Stimulated activated CD8-positive, alpha-beta memory T cell treated with anti-CD3 and anti-CD28 coated beads, Interleukin-7, amount 100 ng/mL, for 24 hours (primary cell): Measurements from ENCODE around the gene ACSF3.

ENCODE experiments used
- DNase-seq: peaks from one replicate; pipeline ENCODE4 v3.0.0-alpha.2; 2020; ENCODE audit warnings: low read depth

The ACSF3 gene

DNA sequence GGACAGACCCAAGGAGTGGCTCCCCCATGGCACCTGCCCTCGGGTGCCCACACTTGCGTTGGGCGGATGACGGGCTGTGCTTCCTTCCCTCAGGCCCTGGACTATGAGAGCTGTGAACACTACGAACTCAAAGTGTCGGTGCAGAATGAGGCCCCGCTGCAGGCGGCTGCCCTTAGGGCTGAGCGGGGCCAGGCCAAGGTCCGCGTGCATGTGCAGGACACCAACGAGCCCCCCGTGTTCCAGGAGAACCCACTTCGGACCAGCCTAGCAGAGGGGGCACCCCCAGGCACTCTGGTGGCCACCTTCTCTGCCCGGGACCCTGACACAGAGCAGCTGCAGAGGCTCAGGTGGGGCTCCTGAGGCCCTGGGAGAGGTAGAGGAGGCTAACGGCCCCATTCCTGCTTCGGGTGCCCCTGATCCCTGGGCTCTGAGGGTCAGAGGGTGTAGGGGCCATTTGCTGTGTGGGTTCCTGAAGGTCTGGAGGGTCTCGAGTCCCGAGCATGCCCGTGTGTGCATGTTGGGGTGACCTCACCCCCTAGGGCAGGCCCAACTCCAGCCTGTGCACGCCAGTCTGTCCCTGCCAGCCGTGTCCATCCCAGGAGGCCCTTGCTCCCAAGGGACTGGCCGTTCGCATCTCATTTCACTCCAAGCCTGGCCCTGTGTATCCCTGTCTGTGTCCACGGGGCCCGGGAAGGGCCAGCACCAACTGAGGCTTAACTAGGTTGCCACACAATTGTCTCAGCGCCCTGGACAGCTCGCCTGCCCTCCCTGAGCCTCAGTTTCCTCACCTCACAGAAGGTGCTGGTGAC is 96.7 kb downstream of the ACSF3 start:
- DNase-seq = no peak

DNA sequence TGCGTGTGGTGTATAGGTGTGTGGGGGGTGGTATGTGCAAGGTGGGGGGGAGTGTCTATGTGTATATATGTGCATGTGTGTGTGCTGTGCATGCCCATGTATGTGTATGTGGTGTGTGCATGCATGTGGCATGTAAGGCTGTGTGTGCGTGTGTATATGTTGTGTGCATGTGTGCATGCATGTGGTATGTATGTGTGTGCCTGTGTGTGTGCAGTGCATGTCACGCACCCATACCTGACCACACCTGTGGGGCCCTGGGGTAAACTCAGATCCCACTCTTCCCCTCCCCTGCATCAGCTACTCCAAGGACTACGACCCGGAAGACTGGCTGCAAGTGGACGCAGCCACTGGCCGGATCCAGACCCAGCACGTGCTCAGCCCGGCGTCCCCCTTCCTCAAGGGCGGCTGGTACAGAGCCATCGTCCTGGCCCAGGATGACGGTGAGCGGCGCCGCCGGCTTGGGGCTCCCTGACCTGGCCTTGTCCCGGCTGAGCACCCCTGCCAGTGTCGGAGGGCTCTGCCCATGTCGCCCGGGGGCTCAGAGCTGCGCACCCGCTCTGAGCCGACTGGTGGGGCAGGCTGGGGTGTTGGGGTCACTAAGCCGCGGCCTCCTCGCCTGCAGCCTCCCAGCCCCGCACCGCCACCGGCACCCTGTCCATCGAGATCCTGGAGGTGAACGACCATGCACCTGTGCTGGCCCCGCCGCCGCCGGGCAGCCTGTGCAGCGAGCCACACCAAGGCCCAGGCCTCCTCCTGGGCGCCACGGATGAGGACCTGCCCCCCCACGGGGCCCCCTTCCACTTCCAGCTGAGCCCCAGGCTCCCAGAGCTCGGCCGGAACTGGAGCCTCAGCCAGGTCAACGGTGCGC is 97.6 kb downstream of the ACSF3 start:
- no peak for DNase-seq

DNA sequence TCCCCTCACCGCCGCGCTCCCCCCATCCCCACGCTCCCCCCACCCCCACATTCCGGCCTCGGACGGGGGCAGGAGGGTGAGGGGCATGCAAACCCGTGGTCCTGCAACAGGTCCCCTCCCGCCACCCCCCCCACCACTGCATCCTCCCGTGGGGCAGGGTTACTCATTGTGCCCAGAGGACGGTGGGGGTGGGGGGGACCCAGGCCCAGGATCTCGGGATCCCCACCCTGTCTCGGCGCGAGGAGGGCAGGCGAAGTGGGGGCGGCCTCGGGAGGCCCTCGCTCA is 98.2 kb downstream of the ACSF3 start:
- no peak for DNase-seq

DNA sequence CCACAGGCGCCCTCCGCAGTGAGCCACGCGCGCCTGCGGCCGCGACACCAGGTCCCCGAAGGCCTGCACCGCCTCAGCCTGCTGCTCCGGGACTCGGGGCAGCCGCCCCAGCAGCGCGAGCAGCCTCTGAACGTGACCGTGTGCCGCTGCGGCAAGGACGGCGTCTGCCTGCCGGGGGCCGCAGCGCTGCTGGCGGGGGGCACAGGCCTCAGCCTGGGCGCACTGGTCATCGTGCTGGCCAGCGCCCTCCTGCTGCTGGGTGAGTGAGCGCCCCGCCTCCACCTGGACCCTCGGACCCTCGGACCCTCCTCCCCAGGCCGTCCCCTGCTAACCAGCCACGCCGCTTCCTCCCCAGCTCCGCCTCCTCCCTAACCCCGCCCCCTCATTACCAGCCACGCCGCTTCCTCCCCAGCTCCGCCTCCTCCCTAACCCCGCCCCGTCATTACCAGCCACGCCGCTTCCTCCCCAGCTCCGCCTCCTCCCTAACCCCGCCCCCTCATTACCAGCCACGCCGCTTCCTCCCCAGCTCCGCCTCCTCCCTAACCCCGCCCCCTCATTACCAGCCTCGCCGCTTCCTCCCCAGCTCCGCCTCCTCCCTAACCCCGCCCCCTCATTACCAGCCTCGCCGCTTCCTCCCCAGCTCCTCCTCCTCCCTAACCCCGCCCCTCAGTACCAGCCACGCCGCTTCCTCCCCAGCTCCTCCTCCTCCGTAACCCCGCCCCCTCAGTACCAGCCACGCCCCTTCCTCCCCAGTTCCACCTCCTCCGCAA is 98.7 kb downstream of the ACSF3 start:
- DNase-seq = peak; percentile 49

DNA sequence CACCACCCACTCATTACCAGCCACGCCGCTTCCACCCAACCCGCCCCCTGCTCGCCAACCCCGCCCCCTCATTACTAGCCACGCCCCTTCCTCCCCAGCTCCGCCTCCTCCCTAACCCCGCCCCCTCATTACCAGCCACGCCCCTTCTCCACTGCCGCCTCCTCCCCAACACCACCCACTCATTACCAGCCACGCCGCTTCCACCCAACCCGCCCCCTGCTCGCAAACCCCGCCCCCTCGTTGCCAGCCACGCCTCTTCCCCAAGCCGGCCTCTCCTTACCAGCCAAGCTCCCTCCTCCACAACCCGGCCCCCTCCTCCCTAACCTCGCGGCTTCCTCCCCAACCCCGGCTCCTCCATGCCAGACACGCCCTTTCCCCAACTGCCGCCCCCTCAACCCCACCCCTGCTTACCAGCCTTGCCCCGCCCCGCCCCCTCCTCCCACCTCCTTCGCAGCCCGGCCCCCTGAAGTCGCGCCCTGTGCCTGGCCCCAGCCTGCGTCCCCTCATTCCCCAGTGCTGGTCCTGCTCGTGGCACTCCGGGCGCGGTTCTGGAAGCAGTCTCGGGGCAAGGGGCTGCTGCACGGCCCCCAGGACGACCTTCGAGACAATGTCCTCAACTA is 99.4 kb downstream of the ACSF3 start:
- no peak for DNase-seq

DNA sequence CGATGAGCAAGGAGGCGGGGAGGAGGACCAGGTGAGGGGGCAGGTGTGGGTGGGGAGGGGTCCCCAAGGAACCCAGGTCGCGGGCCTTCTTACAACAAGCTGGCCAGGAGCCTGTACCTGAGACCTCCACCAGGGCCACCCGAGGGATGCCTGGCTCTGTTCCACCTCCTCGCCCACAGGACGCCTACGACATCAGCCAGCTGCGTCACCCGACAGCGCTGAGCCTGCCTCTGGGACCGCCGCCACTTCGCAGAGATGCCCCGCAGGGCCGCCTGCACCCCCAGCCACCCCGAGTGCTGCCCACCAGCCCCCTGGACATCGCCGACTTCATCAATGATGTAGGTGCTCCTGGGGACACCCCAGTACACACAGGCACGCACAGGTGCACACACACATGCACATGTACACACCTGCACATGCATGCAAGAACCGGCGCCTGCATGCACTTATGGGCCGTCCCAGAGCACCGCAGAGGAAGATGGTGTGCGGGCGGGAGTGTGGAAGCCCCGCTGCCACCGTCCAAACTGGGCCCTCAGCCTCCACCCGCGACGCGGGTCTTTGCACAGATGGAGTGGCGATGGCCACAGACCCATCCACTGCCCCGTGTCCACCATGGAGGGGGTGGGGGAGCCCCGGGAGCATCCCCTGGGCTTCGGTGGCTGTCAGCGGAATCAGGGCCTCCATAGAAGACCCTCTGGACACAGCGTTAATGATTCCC is 100.1 kb downstream of the ACSF3 start:
- DNase-seq = no peak

DNA sequence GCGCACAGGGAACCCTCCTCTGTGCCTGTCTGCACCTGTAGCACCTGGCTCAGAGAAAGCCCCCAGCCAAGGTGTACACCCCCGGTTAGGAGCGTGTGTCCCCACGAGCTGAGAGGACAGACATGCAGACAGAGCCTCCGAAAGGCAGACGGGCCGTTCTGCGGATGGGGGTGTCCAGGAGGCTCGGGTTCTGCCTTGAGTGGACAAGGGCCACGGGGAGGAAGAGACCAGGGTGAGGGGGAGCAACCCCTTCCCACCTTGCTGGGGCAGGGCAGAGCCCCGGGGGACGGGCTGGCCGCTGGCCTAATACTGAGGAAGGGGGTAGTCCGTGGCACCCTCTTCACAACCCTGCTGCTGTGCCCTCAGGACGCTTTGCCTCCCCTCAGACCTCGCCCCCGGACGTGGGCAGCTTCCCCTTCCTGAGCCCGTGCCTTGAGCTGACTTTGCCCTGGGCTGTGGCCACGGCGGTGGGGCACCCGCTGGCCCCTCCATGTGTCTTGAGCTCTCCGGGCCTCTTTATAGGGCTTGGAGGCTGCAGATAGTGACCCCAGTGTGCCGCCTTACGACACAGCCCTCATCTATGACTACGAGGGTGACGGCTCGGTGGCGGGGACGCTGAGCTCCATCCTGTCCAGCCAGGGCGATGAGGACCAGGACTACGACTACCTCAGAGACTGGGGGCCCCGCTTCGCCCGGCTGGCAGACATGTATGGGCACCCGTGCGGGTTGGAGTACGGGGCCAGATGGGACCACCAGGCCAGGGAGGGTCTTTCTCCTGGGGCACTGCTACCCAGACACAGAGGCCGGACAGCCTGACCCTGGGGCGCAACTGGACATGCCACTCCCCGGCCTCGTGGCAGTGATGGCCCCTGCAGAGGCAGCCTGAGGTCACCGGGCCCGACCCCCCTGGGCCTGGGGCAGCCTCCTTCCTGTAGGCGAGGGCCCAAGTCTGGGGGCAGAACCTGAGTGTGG is 101.0 kb downstream of the ACSF3 start:
- DNase-seq = no peak

DNA sequence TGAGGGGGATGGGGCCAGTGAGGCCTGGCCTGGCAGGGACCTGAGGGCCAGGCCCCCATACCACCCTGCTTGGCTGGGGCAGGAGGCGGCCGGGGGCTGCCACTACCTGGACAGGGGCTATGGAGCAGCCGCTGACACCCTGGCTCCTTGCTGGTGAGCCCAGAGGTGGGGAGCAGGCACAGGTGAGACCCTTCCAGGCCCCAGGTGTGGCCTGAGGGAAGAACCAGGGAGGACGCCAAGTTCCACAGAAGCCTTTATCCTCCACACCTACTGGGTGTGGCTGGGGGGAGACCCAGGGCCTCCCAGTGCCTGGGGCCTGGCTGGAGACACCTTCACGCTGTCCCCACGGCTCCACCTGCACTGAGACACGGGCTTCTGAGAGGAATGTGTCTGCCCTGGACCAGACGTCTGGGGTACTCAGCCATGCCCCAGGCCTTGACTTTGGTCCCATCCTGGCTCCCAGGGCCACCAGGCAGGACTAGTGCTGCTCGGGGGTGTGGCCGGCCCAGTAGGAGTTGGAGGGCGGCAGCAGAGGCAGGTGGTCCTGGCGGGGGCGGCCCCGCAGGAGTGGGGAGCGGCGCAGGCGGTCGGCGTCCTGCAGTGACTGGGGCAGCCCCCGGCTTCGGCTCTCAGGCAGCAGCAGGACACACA is 102.0 kb downstream of the ACSF3 start:
- DNase-seq = no peak

DNA sequence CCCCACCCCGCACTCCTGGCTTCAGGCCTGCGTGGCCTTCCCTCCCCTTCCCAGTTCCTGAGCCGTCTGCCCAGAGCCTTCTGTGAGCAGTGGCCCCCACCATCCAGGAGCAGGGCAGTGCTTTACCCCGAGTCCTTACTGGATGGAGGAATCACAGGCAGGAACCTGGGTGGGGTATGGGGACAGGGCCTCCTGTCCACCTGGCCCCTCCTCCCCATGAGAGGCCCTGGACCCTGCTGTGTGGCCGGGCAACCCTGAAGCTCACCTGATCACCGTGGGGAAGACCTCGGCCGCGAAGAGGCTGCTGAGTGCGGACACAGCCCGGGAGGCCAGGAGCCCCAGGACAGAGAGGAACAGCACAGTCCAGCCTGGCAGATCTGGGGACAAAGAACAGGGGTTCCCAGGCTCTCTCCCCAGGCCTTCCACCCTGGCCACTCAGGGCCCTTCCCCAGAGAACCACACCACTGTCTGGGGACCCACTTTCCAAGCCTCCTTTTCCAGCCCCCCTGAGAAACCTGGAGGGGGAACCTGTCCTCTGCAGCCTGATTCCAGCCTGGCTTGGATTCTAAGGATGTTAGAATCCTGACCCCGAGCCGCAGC is 103.5 kb downstream of the ACSF3 start:
- no peak for DNase-seq

DNA sequence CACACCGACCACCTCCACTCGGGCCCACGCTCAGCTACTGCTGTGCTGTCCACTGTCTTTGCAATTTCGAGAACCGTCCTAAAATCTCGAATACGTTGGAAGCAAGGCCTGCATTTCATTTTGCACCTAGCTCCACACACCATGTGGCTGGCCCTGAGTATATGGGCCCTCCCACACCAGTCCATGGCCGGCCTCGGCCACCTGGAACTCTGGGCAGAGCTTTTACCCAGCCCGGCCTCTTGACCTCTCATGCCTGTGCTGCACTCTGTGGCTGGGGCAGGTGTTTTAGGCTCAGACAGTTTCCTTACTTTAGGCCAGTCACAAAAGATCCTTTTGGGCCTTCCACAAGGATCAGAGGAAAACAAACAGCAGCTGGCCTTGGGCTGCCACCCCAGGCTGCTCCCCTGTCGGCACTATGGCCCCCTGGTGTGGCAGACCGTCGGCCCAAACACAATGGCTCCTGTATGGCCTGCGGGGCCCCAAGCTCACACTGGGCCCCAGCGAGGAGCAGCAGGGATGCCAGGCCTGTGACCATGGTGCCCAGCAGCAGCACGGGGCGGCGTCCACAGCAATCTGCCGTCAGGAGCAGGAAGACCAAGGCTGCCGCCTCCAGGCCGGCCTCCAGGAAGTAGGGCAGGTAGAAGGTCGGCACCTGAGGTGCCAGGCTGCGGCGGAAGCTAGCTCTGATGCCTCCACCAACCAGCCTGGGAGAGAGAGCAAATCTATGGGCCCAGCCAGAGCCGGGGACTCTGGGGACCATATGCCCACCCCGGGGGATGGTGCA is 104.2 kb downstream of the ACSF3 start:
- no peak for DNase-seq

DNA sequence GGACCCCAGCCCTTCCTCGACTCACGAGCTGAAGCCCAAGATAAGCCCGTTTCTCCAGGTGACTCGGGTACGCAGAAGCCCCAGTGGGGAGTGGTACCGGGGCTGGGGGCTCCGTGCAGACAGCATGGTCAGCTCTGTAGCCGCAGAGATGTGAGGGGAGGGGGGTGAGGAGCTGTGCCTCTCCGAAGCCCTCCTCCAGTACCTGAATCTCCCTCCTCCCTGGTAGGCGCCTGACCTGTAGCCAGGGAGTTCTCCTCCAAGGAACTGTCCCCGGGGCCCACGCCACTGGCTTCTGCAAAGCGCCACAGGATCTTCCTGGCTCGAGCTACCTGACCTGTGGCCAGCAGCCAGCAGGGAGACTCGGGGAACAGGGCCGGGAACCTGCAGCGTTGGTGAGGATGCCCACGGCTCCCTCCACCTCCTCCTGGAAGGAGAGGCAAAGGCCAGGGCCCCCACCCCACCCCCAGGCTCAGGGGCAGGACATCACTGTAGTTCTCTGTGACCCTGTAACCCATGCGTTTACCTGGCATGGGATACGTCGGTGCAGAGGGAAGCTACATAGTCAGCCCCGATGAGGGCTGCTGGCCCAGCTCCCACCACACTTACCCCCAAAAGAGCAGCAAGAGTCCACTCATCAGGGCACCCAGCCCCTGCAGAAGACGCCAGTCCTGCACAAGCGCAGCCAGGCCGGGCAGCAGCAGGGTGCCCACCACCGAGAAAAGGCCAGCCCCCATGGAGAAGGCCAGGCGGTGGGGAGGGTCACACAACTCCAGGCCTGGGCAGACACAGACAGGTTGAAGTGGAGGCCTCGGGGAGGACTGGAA is 105.0 kb downstream of the ACSF3 start:
- DNase-seq = no peak

DNA sequence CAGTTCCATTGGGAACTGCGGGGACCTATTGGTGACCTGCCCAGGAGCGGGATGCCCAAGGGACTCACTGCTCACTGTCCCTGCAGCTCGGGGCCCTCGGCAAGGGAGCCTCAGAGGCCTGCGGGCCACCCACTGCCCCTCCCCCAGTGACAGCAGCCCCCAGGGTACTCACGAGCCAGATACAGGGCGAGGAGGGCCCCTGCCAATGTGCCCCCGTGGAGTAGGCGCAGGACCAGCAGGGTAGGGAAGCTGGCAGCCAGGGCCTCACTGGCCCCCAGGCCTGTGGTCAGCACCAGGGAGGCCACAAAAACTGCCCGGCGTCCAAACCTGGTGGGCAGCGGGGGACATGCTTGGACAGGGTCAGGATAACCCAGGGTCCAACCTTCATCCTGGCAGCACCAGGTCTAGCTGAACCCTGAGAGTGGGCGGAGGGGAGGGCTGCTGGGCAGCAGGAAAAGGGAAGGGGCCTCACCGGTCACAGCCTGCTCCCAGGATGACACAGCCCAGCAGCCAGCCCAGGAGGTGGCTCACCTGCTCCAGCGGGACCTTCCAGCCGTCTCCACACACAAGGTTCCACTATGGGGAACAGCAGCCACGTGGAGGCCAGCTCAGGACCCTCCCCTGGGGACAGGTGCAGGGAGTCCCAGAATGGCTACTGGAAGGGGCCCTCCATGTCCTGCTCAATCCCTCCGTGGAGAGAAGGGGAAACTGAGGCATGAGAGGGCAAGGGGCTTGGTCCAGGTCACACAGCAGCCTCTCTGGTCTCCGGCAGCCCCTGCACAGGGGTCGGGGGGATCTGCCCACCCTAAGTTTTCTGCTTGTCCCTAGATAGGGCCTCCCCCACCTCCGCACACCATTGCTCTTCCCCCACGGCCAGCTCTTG is 105.8 kb downstream of the ACSF3 start:
- DNase-seq = no peak

DNA sequence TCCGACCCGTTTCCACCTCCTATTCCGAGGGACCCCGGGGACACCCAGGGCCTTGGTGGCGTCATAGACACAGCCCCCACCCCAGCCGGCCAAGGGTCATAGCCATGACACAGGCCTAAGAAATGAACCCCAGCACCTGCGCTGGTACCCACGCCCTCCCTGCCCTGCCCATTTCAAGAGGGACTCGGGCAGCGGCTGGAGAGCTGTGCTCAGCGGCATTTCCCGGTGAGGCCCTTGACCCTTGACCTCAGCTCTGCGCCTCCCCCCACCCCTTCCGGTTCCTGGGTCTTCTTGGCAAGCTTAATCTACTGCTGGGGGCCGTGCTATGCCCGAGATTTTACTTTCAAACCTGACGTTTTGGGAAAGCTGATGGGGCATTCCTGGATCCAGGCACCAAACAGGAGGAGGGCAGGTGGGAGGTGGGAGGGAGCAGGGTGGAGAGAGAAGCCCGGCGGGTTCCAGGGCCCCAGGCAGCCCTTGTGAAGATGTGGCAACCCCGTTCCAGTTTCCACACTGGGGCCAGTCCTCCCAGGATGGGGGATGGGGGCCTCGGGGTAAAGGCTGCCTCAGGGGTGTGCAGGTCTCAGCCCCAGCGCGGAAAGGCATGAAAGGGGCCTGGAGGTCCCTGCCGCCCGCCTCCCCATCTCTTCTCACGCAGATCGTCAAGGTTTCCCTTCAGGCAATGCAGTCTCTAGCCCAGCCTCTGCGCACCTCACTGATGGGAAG is 106.6 kb downstream of the ACSF3 start, which contains the start of gene SLC22A31:
Gene SLC22A31 (minus strand): TSS at position 414 of the 726 bp plus-strand sequence. CDS start 36 bp downstream, at position 378.
- no peak for DNase-seq

DNA sequence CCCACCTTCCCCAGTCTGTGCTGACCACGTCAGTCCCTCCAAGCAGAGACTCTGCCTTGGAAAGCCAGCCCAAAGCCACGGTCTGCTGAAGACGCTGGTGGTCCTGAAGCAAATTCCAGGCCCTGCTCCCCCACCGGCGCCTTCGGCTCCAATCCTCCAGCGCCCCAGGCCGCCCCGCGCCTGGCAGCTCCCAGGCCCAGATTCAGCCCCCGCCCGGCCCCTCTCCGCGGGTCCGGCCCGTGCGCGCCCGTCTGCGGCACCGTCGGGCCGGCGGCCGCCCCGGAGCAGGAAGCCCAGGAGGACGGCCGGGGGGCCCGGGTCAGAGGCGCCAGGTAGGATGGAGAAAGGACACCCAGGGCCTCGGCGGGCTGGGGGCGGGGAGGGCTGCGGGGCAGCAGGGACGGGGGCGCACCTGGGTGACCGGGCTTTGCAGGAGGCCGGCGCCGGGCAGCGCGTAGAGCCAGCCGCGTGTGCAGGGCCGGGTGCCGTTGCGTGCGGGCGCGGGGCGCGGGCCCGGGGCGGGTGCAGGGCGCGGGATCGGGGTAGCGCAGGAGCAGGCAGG is 107.3 kb downstream of the ACSF3 start:
- no peak for DNase-seq
